GM23338 (cell line): ENCODE results near the gene MID1.

Experiments
- CTCF ChIP-seq, 2 experiments: fragments of 200-600 bp in 1 of 2; sonication (generic) in 1 of 2; conservative IDR thresholded peaks; 2 replicates each; pipeline versions ENCODE4 v1.5.1 to v1.6.1; 2016 to 2017; ENCODE audit warnings: antibody characterized with exemption in 2 of 2, low read depth in 2 of 2, mild to moderate bottlenecking in 2 of 2, moderate library complexity in 1 of 2
- EZH2 ChIP-seq: fragments of 200-600 bp; sonication (generic); IDR thresholded peaks from one replicate; pipeline ENCODE4 v1.8.0; 2017; ENCODE audit warnings: antibody characterized with exemption, mild to moderate bottlenecking, low read depth; ENCODE audit not compliant: unreplicated experiment
- EZH2phosphoT487 ChIP-seq: fragments of 200-600 bp; sonication (generic); IDR thresholded peaks from one replicate; pipeline ENCODE4 v1.8.1; 2018; ENCODE audit warnings: antibody characterized with exemption; ENCODE audit not compliant: unreplicated experiment
- REST ChIP-seq: IDR thresholded peaks from one replicate; pipeline ENCODE4 v1.6.1; 2018; ENCODE audit warnings: antibody characterized with exemption; ENCODE audit not compliant: unreplicated experiment

- TF ChIP-seq EZH2phosphoT487 (no peak), CTCF (conservative IDR thresholded peaks at IDR 0.05; ENCODE audit: low read depth in 2 of 2) (no peak), REST (no peak), EZH2 (no peak)
Measured at GRCh38 chrX:10571260-10571659, 49.1 kb downstream of the MID1 start.
